ENCODE measurements around the gene CRACDL.

DNA sequence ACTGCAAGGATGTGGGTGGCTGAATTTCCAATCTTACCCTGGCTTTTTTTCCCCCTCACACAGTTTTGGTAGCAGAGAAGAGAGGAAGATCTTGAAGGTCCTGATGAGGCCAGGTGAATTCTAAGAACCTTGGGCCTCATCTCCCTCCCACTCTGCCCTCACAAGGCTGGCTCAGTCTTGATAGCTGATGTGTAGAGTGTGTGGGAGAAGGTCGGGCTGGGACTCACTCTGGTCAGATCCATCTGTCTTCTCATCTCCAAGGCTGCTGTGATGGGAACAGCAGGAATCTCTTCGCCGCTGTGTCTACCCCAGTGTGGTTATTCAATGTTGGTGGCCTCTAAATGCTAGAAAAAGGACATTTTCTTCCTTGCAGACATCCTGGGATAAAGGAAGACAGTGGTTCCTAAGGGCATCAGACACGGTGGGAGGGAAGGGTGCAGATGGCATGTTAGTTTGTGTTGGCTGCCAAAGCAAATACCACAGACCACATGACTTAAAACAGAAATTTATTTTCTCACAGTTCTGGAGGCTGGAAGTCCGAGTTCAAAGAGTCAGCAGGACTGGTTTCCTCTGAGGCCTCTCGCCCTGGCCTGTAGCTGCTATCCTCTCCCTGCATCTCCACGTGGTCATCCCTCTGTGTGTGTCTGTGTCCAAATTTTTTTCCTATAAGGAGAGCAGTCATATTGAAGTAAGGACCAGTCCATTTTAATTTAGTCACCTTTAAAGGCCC lies 167.5 kb downstream of the CRACDL start:
- TF ChIP-seq, protein P1, sequence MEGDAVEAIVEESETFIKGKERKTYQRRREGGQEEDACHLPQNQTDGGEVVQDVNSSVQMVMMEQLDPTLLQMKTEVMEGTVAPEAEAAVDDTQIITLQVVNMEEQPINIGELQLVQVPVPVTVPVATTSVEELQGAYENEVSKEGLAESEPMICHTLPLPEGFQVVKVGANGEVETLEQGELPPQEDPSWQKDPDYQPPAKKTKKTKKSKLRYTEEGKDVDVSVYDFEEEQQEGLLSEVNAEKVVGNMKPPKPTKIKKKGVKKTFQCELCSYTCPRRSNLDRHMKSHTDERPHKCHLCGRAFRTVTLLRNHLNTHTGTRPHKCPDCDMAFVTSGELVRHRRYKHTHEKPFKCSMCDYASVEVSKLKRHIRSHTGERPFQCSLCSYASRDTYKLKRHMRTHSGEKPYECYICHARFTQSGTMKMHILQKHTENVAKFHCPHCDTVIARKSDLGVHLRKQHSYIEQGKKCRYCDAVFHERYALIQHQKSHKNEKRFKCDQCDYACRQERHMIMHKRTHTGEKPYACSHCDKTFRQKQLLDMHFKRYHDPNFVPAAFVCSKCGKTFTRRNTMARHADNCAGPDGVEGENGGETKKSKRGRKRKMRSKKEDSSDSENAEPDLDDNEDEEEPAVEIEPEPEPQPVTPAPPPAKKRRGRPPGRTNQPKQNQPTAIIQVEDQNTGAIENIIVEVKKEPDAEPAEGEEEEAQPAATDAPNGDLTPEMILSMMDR (conservative IDR thresholded peaks at IDR 0.05; ENCODE audit: low read depth, low read length): no peak
- no peak for TF ChIP-seq EZH2 (IDR thresholded peaks at IDR 0.05; ENCODE audit: low read length, unreplicated experiment)

Data from PC-3 (cell line).